ENCODE results near the gene NSMCE1. TPM values are rescaled to one million over a fixed set of nuclear protein-coding genes. Genes with fewer than 3 reads are reported as not detected.
"Not testable (repeated sequence)": the region's sequence is repeated elsewhere in the genome, so short reads cannot be mapped to it uniquely, and the experiment has no call there.

NSMCE1 gene
- total RNA-seq, 1 donor from 2014 or later, result 6.8 TPM

DNA sequence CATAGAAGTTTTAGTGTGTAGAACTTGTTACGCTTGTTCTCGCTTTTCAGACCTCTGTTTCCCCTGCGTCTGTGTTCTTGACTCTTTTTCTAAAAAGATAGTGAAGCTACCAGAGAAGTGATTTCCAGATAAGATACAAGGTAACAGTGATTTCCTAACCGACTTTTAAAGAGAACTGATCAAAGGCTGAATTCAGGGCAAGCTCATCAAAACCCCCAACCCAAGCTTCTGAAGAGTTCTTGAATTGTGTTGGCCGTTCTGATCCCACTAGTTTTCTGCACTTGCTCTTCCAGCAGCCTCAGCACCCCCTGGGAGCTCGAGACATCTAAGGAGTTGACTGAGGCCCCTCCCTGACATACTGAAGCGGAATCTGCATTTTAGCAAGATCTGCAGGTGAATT, 12.7 kb upstream of the NSMCE1 start:
- Histone ChIP-seq H3K27me3 (no peaks in the 10 kb centered on the region), H3K36me3 (no peaks in the 10 kb centered on the region), H3K4me3 (no peak overlapping the region), H3K9me3 (no peaks in the 10 kb centered on the region), H3K4me1 (peaks cover 2% of the 10 kb centered on the region in 2 donors), H3K27ac (no peak overlapping the region)
- intact Hi-C loops (cut with DNase I), result loop anchor here (5.0 kb wide), 1 partner anchor 39 kb away; no protein-coding TSS in a partner anchor
- TF ChIP-seq CTCF (IDR thresholded peaks at IDR 0.05), result no peak
- DNase-seq (ENCODE audit: low spot score in 2 of 2), result peak in 1 of 2 donors; percentile 2

- H3K27me3 ChIP-seq, result no peaks in the 10 kb centered on the region
- intact Hi-C loops (cut with DNase I), result no loop called here
Measured at GRCh38 chr16:27275394-27275793, 6.8 kb upstream of the NSMCE1 start.

GRCh38 chr16:27274424-27274874, 5.9 kb upstream of the NSMCE1 start:
- DNase-seq (ENCODE audit: low spot score in 2 of 2); H3K27me3 ChIP-seq: not testable (repeated sequence)
- intact Hi-C loops (cut with DNase I), result loop anchor here (5.0 kb wide), 1 partner anchor 37 kb away; no protein-coding TSS in a partner anchor

More at GRCh38 chr16:27275394-27275793, 6.8 kb upstream of the NSMCE1 start:
- H3K4me3 ChIP-seq, result no peak overlapping the region
- no peaks in the 10 kb centered on the region for H3K9me3 ChIP-seq
- DNase-seq (ENCODE audit: low spot score in 2 of 2), result no peak
- no peaks in the 10 kb centered on the region for H3K36me3 ChIP-seq
- no peaks in the 10 kb centered on the region for H3K4me1 ChIP-seq
- TF ChIP-seq CTCF (IDR thresholded peaks at IDR 0.05), result no peak
- no peak overlapping the region for H3K27ac ChIP-seq

DNA sequence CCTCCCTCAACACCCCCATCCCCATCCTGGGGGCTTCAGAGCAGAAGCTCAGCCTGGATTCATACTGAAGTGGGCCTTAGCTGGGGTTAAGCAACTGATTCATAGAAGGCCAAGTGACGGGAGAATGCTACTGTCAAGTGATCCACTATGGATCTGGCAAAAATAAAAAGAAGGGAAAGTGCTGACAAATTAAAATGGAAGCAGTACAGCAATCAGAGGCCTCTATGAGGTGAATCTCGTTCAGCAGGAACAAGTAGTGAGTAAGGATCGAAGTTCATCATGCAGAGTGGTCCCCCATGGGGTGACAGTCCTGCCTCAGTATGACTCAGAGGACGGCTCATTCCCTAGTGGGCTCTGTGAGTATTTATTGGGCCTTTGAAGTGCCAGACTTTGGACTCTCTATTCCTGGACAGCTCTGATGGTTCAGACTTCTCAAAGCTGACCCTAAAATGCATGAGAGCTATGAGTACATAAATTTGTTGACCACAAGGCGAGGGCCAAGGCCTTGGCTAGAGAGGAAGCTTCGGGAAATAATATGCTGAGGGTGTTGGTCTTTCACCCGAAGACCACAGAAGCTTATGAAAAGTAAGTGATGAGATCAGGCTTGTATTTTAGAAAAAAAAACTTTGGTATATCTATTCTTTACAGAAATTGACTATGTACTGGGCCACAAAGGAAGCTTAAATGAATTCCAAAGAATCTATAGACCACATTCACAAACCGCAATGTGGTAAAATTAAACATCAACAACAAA, 5.3 kb upstream of the NSMCE1 start:
- no peaks in the 10 kb centered on the region for H3K27me3 ChIP-seq
- TF ChIP-seq CTCF (IDR thresholded peaks at IDR 0.05), result no peak
- intact Hi-C loops (cut with DNase I), result loop anchor here (5.0 kb wide), 1 partner anchor 37 kb away; no protein-coding TSS in a partner anchor
- no peaks in the 10 kb centered on the region for H3K36me3 ChIP-seq
- no peak for DNase-seq (ENCODE audit: low spot score in 2 of 2)
- no peak overlapping the region for H3K4me3 ChIP-seq
- H3K9me3 ChIP-seq, result no peaks in the 10 kb centered on the region
- H3K4me1 ChIP-seq, result peaks cover 0 to 7% of the 10 kb centered on the region in 2 donors
- no peak overlapping the region for H3K27ac ChIP-seq

More at GRCh38 chr16:27274424-27274874, 5.9 kb upstream of the NSMCE1 start:
- H3K27ac ChIP-seq, H3K4me1 ChIP-seq, H3K36me3 ChIP-seq, H3K9me3 ChIP-seq, H3K4me3 ChIP-seq: not testable (repeated sequence)

DNA sequence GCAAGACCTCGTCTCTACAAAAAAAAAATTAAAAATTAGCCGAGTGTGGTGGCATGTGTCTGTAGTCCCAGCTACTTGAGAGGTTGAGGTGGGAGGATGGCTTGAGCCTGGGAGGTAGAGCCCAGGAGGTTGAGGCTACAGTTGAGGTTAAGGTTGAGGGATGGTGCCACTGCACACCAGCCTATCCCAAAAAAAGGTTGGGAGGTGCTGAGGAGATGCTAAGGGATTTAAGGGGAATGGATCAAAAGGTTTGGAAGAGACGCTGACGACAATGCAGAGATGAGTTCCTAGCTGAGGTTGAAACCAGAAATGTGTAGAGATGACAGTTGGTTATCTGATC, 4.7 kb upstream of the NSMCE1 start:
- H3K27me3 ChIP-seq, result no peaks in the 10 kb centered on the region
- H3K27ac ChIP-seq, result no peak overlapping the region
- H3K36me3 ChIP-seq, result no peaks in the 10 kb centered on the region
- no peak overlapping the region for H3K4me3 ChIP-seq
- TF ChIP-seq CTCF (IDR thresholded peaks at IDR 0.05), result no peak
- intact Hi-C loops (cut with DNase I), result loop anchor here (5.0 kb wide), 1 partner anchor 36 kb away; no protein-coding TSS in a partner anchor
- H3K9me3 ChIP-seq, result no peaks in the 10 kb centered on the region
- DNase-seq (ENCODE audit: low spot score in 2 of 2), result no peak
- H3K4me1 ChIP-seq, result peaks cover 0 to 7% of the 10 kb centered on the region in 2 donors

DNA sequence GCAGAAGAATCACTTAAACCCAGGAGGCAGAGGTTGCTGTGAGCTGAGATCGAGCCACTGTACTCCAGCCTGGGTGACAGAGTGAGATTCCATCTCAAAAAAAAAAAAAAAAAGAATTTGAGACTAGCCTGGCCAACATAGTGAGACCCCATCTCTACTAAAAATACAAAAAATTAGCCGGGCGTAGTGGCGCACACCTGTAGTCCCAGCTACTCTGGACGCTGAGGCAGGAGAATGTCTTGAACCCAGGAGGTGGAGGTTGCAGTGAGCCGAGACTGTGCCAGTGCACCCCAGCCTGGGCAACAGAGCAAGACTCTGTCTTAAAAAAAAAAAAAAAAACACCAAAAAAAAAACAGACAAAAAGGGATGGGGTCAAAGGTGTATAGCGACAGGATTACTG, 4.1 kb upstream of the NSMCE1 start:
- DNase-seq (ENCODE audit: low spot score in 2 of 2); H3K4me1 ChIP-seq: not testable (repeated sequence)
- intact Hi-C loops (cut with DNase I), result loop anchor here (5.0 kb wide), 1 partner anchor 35 kb away; no protein-coding TSS in a partner anchor

More for the DNA sequence above, 4.1 kb upstream of the NSMCE1 start:
- H3K27ac ChIP-seq, H3K4me3 ChIP-seq, H3K36me3 ChIP-seq, H3K9me3 ChIP-seq, H3K27me3 ChIP-seq: not testable (repeated sequence)

Data from ascending aorta (tissue), 2 donors.